ENCODE results near the gene MUC5B. TPM values are rescaled to one million over a fixed set of nuclear protein-coding genes. Genes with fewer than 3 reads are reported as not detected.

Gene MUC5B
- total RNA-seq, 1 experiment from 2014 or later: 1.6 TPM

DNA sequence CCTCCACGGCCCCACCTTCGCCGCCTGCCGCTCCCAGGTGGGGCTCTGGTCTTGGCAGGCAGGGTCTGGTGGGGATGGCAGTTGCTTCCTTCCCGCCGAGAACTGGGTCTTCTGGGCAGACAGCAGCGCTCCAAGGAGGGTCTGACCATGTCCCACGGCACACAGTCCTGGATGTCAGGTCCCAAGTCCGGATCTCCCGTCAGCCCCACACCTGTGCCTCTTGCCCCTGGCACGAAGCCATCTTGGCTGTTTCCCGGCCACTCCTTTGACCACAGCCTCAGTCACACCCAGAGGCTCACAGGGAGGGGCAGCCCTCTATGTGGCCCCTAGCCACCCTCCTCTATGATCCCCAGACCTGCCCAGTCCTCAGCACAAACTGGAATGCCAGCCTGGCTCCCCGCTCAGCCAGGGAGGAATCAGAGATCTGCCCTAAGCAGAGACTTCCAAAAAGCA lies 14.3 kb downstream of the MUC5B start (continued):
- TF ChIP-seq, protein P1, sequence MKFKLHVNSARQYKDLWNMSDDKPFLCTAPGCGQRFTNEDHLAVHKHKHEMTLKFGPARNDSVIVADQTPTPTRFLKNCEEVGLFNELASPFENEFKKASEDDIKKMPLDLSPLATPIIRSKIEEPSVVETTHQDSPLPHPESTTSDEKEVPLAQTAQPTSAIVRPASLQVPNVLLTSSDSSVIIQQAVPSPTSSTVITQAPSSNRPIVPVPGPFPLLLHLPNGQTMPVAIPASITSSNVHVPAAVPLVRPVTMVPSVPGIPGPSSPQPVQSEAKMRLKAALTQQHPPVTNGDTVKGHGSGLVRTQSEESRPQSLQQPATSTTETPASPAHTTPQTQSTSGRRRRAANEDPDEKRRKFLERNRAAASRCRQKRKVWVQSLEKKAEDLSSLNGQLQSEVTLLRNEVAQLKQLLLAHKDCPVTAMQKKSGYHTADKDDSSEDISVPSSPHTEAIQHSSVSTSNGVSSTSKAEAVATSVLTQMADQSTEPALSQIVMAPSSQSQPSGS (CRISPR knock-in tag; IDR thresholded peaks at IDR 0.05; ENCODE audit: borderline replicate concordance, low read depth): no peak
- no peak for TF ChIP-seq ZBTB21 (CRISPR knock-in tag; IDR thresholded peaks at IDR 0.05; ENCODE audit: borderline replicate concordance)

DNA sequence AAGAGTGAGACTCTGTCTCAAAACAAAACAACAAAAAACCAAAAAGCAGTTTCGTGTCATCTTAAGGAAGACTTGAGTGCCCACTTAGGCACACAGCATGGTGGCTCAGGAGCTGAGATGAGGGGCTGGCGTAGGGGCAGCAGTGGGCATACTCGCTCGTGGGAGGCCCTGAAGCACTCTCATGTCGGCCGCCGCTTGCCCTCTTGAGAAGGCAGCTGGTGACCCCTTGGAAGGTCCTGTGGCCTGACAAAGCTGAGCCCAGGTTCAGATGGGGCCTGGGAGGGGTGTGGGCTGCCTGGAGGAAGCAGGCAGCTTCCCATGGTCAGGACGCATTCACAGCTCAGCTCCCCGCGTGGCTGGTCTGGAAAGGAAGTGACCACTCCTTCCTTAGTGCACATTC lies 15.0 kb downstream of the MUC5B start:
- Mint-ChIP-seq H3K27me3 (ENCODE audit: low read depth) (0 out of 2 replicates have a peak, but pooled peaks cover 4% of the 10 kb centered on the region), H3K4me1 (no peaks in the 10 kb centered on the region), H3K4me3 (no peak overlapping the region), H3K9me3 (peaks cover 15% of the 10 kb centered on the region), H3K36me3 (peaks cover 10% of the 10 kb centered on the region), H3K27ac (no peak overlapping the region)
- POLR2A ChIA-PET: no interaction called here
- no peak for DNase-seq (ENCODE audit: low spot score)
- no peak for TF ChIP-seq TCF7 (CRISPR knock-in tag; IDR thresholded peaks at IDR 0.05; ENCODE audit: low read depth)
- no peak for TF ChIP-seq KAT7 (CRISPR knock-in tag; IDR thresholded peaks at IDR 0.05; ENCODE audit: borderline replicate concordance)
- no peak for TF ChIP-seq ETV6 (CRISPR knock-in tag; IDR thresholded peaks at IDR 0.05)
- TF ChIP-seq FOXJ3 (CRISPR knock-in tag; IDR thresholded peaks at IDR 0.05; ENCODE audit: borderline replicate concordance): no peak
- no peak for TF ChIP-seq ZBTB21 (CRISPR knock-in tag; IDR thresholded peaks at IDR 0.05; ENCODE audit: borderline replicate concordance)
- no peak for TF ChIP-seq JAZF1 (CRISPR knock-in tag; IDR thresholded peaks at IDR 0.05)
- TF ChIP-seq, protein P2, sequence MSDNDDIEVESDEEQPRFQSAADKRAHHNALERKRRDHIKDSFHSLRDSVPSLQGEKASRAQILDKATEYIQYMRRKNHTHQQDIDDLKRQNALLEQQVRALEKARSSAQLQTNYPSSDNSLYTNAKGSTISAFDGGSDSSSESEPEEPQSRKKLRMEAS (CRISPR knock-in tag; IDR thresholded peaks at IDR 0.05): no peak
- TF ChIP-seq, protein P3, sequence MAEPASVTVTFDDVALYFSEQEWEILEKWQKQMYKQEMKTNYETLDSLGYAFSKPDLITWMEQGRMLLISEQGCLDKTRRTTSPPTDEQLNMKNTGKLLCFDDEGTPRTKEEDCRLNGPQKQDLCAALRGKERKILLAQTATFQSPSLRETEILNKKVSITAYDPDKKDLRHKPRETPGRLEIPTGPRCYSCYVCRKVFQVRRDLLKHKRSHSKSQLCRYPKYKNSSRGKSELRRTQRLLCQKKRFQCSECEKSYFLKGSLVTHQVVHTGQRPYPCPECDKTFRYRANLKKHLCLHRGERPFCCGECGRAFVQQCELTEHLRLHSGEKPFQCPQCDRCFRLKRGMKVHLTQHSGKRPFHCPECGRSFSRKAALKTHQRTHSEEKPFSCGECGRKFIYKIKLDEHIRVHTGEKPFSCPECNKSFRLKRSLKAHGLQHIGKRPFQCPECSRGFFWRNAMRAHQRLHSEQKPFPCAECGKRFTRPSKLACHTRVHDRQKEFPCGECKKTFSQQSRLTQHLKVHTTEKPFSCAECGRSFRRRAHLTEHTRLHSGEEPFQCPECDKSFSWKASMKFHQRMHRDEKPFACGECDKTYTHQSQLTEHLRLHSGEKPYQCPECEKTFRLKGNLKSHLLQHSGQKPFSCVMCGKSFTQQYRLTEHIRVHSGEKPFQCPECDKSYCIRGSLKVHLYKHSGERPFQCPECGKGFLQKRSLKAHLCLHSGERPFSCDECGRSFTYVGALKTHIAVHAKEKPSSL (CRISPR knock-in tag; conservative IDR thresholded peaks at IDR 0.05): no peak
- TF ChIP-seq ZNF138 (CRISPR knock-in tag; conservative IDR thresholded peaks at IDR 0.05): no peak
- TF ChIP-seq ZNF219 (CRISPR knock-in tag; IDR thresholded peaks at IDR 0.05; ENCODE audit: borderline replicate concordance): no peak
- TF ChIP-seq, protein P4, sequence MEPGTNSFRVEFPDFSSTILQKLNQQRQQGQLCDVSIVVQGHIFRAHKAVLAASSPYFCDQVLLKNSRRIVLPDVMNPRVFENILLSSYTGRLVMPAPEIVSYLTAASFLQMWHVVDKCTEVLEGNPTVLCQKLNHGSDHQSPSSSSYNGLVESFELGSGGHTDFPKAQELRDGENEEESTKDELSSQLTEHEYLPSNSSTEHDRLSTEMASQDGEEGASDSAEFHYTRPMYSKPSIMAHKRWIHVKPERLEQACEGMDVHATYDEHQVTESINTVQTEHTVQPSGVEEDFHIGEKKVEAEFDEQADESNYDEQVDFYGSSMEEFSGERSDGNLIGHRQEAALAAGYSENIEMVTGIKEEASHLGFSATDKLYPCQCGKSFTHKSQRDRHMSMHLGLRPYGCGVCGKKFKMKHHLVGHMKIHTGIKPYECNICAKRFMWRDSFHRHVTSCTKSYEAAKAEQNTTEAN (CRISPR knock-in tag; IDR thresholded peaks at IDR 0.05): no peak
- TF ChIP-seq, protein P5, sequence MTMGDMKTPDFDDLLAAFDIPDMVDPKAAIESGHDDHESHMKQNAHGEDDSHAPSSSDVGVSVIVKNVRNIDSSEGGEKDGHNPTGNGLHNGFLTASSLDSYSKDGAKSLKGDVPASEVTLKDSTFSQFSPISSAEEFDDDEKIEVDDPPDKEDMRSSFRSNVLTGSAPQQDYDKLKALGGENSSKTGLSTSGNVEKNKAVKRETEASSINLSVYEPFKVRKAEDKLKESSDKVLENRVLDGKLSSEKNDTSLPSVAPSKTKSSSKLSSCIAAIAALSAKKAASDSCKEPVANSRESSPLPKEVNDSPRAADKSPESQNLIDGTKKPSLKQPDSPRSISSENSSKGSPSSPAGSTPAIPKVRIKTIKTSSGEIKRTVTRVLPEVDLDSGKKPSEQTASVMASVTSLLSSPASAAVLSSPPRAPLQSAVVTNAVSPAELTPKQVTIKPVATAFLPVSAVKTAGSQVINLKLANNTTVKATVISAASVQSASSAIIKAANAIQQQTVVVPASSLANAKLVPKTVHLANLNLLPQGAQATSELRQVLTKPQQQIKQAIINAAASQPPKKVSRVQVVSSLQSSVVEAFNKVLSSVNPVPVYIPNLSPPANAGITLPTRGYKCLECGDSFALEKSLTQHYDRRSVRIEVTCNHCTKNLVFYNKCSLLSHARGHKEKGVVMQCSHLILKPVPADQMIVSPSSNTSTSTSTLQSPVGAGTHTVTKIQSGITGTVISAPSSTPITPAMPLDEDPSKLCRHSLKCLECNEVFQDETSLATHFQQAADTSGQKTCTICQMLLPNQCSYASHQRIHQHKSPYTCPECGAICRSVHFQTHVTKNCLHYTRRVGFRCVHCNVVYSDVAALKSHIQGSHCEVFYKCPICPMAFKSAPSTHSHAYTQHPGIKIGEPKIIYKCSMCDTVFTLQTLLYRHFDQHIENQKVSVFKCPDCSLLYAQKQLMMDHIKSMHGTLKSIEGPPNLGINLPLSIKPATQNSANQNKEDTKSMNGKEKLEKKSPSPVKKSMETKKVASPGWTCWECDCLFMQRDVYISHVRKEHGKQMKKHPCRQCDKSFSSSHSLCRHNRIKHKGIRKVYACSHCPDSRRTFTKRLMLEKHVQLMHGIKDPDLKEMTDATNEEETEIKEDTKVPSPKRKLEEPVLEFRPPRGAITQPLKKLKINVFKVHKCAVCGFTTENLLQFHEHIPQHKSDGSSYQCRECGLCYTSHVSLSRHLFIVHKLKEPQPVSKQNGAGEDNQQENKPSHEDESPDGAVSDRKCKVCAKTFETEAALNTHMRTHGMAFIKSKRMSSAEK (CRISPR knock-in tag; IDR thresholded peaks at IDR 0.05; ENCODE audit: borderline replicate concordance): no peak
- TF ChIP-seq, protein P6, sequence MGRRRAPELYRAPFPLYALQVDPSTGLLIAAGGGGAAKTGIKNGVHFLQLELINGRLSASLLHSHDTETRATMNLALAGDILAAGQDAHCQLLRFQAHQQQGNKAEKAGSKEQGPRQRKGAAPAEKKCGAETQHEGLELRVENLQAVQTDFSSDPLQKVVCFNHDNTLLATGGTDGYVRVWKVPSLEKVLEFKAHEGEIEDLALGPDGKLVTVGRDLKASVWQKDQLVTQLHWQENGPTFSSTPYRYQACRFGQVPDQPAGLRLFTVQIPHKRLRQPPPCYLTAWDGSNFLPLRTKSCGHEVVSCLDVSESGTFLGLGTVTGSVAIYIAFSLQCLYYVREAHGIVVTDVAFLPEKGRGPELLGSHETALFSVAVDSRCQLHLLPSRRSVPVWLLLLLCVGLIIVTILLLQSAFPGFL (CRISPR knock-in tag; IDR thresholded peaks at IDR 0.05; ENCODE audit: borderline replicate concordance): no peak
- TF ChIP-seq, protein P7, sequence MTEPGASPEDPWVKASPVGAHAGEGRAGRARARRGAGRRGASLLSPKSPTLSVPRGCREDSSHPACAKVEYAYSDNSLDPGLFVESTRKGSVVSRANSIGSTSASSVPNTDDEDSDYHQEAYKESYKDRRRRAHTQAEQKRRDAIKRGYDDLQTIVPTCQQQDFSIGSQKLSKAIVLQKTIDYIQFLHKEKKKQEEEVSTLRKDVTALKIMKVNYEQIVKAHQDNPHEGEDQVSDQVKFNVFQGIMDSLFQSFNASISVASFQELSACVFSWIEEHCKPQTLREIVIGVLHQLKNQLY (CRISPR knock-in tag; IDR thresholded peaks at IDR 0.05): no peak
- no peak for TF ChIP-seq TEAD1 (CRISPR knock-in tag; IDR thresholded peaks at IDR 0.05)
- TF ChIP-seq SMAD3 (CRISPR knock-in tag; IDR thresholded peaks at IDR 0.05; ENCODE audit: borderline replicate concordance): no peak
- no peak for TF ChIP-seq GRHL2 (CRISPR knock-in tag; IDR thresholded peaks at IDR 0.05; ENCODE audit: insufficient replicate concordance, severe bottlenecking)
- no peak for TF ChIP-seq ZNF396 (CRISPR knock-in tag; IDR thresholded peaks at IDR 0.05; ENCODE audit: borderline replicate concordance)
- ATAC-seq: no peak
- CTCF ChIA-PET: no interaction called here

Data from WTC11 (cell line).